HL-60 (cell line): ENCODE measurements around the gene CAGE1.
"Not testable (repeated sequence)": the region's sequence is repeated elsewhere in the genome, so short reads cannot be mapped to it uniquely, and the experiment has no call there.

Experiments
- DNase-seq, 2 experiments: peaks; one replicate each; pipeline ENCODE4 v3.0.0-alpha.2; 2010 to 2020; ENCODE audit warnings: low read depth in 1 of 2, low spot score in 1 of 2
- H3K27ac ChIP-seq: fragments of 250-450 bp; sonication (Bioruptor Pico); replicated peaks from 2 replicates; pipeline ENCODE4 v1.5.1; 2020; ENCODE audit warnings: mild to moderate bottlenecking, moderate library complexity
- H3K27me3 ChIP-seq: fragments of 250-450 bp; sonication (Bioruptor Pico); 2 replicates; pipeline ENCODE4 v1.5.1; 2021; ENCODE audit warnings: mild to moderate bottlenecking, moderate library complexity; ENCODE audit not compliant: insufficient read depth, poor library complexity, severe bottlenecking
- H3K4me3 ChIP-seq: replicated peaks from 2 replicates; pipeline ENCODE4 v1.5.1; 2011; ENCODE audit warnings: mild to moderate bottlenecking, control low read depth, low read length; ENCODE audit not compliant: insufficient read depth
- GABPA ChIP-seq: IDR thresholded peaks from 2 replicates; pipeline ENCODE4 v1.6.1; 2012; ENCODE audit warnings: low read depth
- POLR2AphosphoS5 ChIP-seq: IDR thresholded peaks from 2 replicates; pipeline ENCODE4 v1.6.1; 2012; ENCODE audit warnings: low read depth
- SPI1 ChIP-seq: IDR thresholded peaks from 2 replicates; pipeline ENCODE4 v1.6.1; 2012; ENCODE audit warnings: low read depth, mild to moderate bottlenecking, borderline replicate concordance
- TF ChIP-seq, protein P1 (sequence below): IDR thresholded peaks from one replicate; pipeline ENCODE4 v1.5.1; 2011; ENCODE audit warnings: low read length, control low read depth, inconsistent platforms; ENCODE audit not compliant: insufficient read depth
- TF ChIP-seq, protein P2 (sequence below): IDR thresholded peaks from 2 replicates; pipeline ENCODE4 v1.6.1; 2012; ENCODE audit warnings: low read depth; ENCODE audit not compliant: insufficient replicate concordance

Gene CAGE1

DNA sequence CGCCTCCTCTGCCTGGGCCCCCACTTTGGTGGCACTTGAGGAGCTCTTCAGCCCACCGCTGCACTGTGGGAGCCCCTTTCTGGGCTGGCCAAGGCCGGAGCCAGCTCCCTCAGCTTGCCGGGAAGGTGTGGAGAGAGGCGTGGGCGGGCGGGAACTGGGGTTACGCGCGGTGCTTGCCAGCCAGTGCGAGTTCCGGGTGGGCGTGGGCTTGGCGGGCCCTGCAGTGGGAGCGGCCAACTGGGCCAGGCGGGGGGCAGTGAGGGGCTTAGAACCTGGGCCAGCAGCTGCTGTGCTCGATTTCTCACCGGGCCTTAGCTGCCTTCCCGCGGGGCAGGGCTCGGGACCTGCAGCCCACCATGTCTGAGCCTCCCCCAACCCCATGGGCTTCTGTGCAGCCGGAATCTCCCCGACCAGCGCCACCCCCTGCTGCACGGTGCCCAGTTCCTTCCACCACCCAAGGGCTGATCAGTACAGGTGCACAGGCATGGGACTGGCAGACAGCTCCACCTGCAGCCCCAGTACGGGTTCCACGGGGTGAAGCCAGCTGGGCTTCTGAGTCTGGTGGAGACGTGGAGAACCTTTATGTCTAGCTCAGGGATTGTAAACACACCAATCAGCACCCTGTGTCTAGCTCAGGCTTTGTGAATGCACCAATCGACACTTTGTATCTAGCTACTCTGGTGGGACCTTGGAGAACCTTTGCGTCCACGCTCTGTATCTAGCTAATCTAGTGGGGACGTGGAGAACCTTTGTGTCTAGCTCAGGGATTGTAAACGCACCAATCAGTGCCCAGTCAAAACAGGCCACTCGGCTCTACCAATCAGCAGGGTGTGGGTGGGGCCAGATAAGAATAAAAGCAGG, 74.2 kb downstream of the CAGE1 start:
- H3K4me3 ChIP-seq, H3K27me3 ChIP-seq: not testable (repeated sequence)
- DNase-seq: peak in 1 of 2 experiments; percentile 40
- peak overlapping the region; percentile 86 for H3K27ac ChIP-seq
- peak; percentile 36; the same call in 1 of the 2 replicates for TF ChIP-seq POLR2AphosphoS5

DNA sequence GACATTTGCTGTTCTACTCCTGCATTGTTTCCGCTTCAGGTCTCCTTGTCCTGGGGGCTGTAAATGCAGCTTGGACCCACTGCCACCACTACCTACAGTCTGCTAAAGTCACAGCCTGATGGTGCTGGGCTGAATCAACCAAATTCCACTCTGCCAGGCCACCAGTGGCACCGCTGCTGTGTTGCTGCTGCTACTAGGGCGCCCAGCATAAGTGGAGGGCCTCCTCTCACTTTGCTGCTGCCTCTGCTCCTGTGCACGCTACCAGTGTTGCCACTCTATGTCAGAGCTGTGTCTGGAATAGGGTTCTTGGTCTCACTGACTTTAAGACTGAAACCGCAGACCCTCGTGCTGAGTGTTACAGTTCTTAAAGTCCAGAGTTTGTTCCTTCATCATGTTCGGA, 75.1 kb downstream of the CAGE1 start:
- DNase-seq: peak in 1 of 2 experiments; percentile 19
- H3K27ac ChIP-seq: peak overlapping the region; percentile 86
- no peak overlapping the region for H3K4me3 ChIP-seq
- no peaks in the 10 kb centered on the region for H3K27me3 ChIP-seq
- TF ChIP-seq, protein P1, sequence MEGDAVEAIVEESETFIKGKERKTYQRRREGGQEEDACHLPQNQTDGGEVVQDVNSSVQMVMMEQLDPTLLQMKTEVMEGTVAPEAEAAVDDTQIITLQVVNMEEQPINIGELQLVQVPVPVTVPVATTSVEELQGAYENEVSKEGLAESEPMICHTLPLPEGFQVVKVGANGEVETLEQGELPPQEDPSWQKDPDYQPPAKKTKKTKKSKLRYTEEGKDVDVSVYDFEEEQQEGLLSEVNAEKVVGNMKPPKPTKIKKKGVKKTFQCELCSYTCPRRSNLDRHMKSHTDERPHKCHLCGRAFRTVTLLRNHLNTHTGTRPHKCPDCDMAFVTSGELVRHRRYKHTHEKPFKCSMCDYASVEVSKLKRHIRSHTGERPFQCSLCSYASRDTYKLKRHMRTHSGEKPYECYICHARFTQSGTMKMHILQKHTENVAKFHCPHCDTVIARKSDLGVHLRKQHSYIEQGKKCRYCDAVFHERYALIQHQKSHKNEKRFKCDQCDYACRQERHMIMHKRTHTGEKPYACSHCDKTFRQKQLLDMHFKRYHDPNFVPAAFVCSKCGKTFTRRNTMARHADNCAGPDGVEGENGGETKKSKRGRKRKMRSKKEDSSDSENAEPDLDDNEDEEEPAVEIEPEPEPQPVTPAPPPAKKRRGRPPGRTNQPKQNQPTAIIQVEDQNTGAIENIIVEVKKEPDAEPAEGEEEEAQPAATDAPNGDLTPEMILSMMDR: no peak
- TF ChIP-seq, protein P2, sequence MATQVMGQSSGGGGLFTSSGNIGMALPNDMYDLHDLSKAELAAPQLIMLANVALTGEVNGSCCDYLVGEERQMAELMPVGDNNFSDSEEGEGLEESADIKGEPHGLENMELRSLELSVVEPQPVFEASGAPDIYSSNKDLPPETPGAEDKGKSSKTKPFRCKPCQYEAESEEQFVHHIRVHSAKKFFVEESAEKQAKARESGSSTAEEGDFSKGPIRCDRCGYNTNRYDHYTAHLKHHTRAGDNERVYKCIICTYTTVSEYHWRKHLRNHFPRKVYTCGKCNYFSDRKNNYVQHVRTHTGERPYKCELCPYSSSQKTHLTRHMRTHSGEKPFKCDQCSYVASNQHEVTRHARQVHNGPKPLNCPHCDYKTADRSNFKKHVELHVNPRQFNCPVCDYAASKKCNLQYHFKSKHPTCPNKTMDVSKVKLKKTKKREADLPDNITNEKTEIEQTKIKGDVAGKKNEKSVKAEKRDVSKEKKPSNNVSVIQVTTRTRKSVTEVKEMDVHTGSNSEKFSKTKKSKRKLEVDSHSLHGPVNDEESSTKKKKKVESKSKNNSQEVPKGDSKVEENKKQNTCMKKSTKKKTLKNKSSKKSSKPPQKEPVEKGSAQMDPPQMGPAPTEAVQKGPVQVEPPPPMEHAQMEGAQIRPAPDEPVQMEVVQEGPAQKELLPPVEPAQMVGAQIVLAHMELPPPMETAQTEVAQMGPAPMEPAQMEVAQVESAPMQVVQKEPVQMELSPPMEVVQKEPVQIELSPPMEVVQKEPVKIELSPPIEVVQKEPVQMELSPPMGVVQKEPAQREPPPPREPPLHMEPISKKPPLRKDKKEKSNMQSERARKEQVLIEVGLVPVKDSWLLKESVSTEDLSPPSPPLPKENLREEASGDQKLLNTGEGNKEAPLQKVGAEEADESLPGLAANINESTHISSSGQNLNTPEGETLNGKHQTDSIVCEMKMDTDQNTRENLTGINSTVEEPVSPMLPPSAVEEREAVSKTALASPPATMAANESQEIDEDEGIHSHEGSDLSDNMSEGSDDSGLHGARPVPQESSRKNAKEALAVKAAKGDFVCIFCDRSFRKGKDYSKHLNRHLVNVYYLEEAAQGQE: no peak
- TF ChIP-seq GABPA: no peak
- no peak for TF ChIP-seq POLR2AphosphoS5
- no peak for TF ChIP-seq SPI1

DNA sequence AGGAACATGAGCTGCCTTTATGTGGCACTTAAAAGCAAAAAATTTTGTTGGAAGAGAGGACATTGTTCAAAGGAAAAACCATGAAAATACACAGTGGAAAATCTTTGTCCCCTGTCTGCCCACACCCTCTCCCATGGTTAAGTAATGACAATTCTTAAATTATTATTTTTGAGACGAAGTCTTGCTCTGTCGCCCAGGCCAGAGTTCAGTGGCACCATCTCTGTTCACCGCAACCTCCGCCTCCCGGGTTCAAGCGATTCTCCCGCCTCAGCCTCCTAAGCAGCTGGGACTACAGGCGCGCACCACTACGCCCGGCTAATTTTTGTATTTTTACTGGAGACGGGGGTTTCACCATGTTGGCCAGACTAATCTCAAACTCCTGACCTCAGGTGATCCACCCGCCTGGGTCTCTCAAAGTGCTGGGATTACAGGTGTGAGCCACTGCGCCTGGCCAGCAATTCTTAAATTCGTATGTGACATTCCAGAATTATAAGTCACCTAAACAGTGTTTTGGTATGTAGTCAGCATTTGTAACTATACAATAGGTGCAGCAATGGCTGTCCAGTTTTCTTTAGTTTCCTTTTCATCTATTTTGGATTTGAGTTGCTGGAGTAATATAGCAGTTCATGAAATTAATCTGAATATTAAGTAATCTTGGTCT, 75.9 kb downstream of the CAGE1 start:
- peak in 1 of 2 experiments; percentile 18 for DNase-seq
- Histone ChIP-seq H3K4me3 (peak overlapping the region; percentile 96), H3K27me3 (no peaks in the 10 kb centered on the region), H3K27ac (peak overlapping the region; percentile 86)
- no peak for TF ChIP-seq GABPA
- TF ChIP-seq, protein P1: no peak
- no peak for TF ChIP-seq SPI1
- TF ChIP-seq, protein P2: no peak
- TF ChIP-seq POLR2AphosphoS5: no peak
